Measurements from ENCODE around the gene TDG.

Gene TDG

GRCh38 chr12:103965590-103966504, at the start of gene TDG:
Gene TDG, plus strand, starts transcription at chr12:103965872. Its CDS starts 166 bp downstream, at chr12:103966038.
- DNase-seq: peak; percentile 86 to 94 (median 92)

- DNase-seq: no peak
Observed at GRCh38 chr12:103917873-103918272, 47.8 kb upstream of the TDG start.

- DNase-seq: no peak
Observed at GRCh38 chr12:103924761-103925641, 40.7 kb upstream of the TDG start.

GRCh38 chr12:103928682-103929045, 37.0 kb upstream of the TDG start:
- DNase-seq: no peak

- peak; percentile 62 to 72 (median 68) for DNase-seq
Observed at GRCh38 chr12:103929046-103929783, 36.5 kb upstream of the TDG start.

GRCh38 chr12:103929784-103930033, 36.0 kb upstream of the TDG start:
- DNase-seq: peak; percentile 82 to 85 (median 84)

GRCh38 chr12:103930034-103930786, 35.5 kb upstream of the TDG start, which contains the start of gene HSP90B1:
Gene HSP90B1, plus strand, starts transcription at chr12:103930410. Its CDS starts 106 bp downstream, at chr12:103930516.
- DNase-seq: peak; percentile 98 to 99 (median 98)

GRCh38 chr12:103930787-103931735, 34.6 kb upstream of the TDG start:
- DNase-seq: peak in 1 of 4 experiments; percentile 27

GRCh38 chr12:103933237-103933636, 32.4 kb upstream of the TDG start:
- DNase-seq: no peak

GRCh38 chr12:103936679-103937078, 29.0 kb upstream of the TDG start:
- DNase-seq: no peak

GRCh38 chr12:103944964-103945363, 20.7 kb upstream of the TDG start:
- DNase-seq: no peak

- no peak for DNase-seq
Observed at GRCh38 chr12:103947871-103948555, 17.7 kb upstream of the TDG start.

- DNase-seq: no peak
Observed at GRCh38 chr12:103948746-103949406, 16.8 kb upstream of the TDG start.

GRCh38 chr12:103952497-103952896, 13.2 kb upstream of the TDG start:
- DNase-seq: no peak

GRCh38 chr12:103955811-103956508, 9.7 kb upstream of the TDG start:
- no peak for DNase-seq

GRCh38 chr12:103956509-103957027, 9.1 kb upstream of the TDG start:
- DNase-seq: no peak

GRCh38 chr12:103957865-103958388, 7.7 kb upstream of the TDG start:
- no peak for DNase-seq

GRCh38 chr12:103958621-103959020, 7.1 kb upstream of the TDG start:
- no peak for DNase-seq

Measured in activated CD4-positive, CD25-positive, alpha-beta regulatory T cell (primary cell).